Cardiac fibroblast (primary cell): ENCODE data around the gene ENTPD2.

Experiments used
- DNase-seq, 2 donors: peaks; one replicate each; pipeline versions ENCODE4 v3.0.0 to v3.0.0-alpha.2; 2010; ENCODE audit warnings: low read depth in 2 of 2
- H3K4me3 ChIP-seq, 2 donors: replicated peaks in 1 of 2; 1 replicate in 1 of 2; 2 replicates in 1 of 2; pipeline ENCODE4 v1.5.1; 2011; ENCODE audit warnings: low read depth in 2 of 2, low read length in 2 of 2, mild to moderate bottlenecking in 2 of 2, moderate library complexity in 1 of 2
- CTCF ChIP-seq: IDR thresholded peaks from one replicate; pipeline ENCODE4 v1.5.1; 2011; ENCODE audit warnings: low read depth, mild to moderate bottlenecking, low read length, inconsistent platforms

Gene ENTPD2

GRCh38 chr9:137095664-137096517 lies 42.0 kb upstream of the ENTPD2 start:
- no peak for DNase-seq
- H3K4me3 ChIP-seq, result no peak overlapping the region
- TF ChIP-seq CTCF, result no peak

GRCh38 chr9:137089232-137089947 lies 35.5 kb upstream of the ENTPD2 start:
- no peak for DNase-seq
- no peak for TF ChIP-seq CTCF
- no peak overlapping the region for H3K4me3 ChIP-seq

- TF ChIP-seq CTCF, result no peak
- no peak overlapping the region for H3K4me3 ChIP-seq
- DNase-seq, result no peak
Observed at GRCh38 chr9:137088121-137088520, 34.3 kb upstream of the ENTPD2 start.

- no peak for TF ChIP-seq CTCF
- no peak for DNase-seq
- peak overlapping the region; percentile 75 to 87 for H3K4me3 ChIP-seq
Observed at GRCh38 chr9:137087409-137087925, 33.6 kb upstream of the ENTPD2 start.

GRCh38 chr9:137086531-137087408 lies 32.9 kb upstream of the ENTPD2 start, which contains the start of gene MAN1B1:
MAN1B1 (plus strand) TSS chr9:137086985; CDS start chr9:137087000, 15 bp downstream.
- peak; percentile 99 for DNase-seq
- H3K4me3 ChIP-seq, result peak within 1 kb of the TSS; percentile 75 to 87
- TF ChIP-seq CTCF, result no peak

- peak overlapping the region; percentile 75 to 87 for H3K4me3 ChIP-seq
- DNase-seq, result peak; percentile 41 to 44
- no peak for TF ChIP-seq CTCF
Observed at GRCh38 chr9:137085920-137086530, 32.2 kb upstream of the ENTPD2 start.
